Liver (tissue), 9 donors: ENCODE measurements around the gene BARX1. TPM values are rescaled to one million over a fixed set of nuclear protein-coding genes. Genes with fewer than 3 reads are reported as not detected.
"Not testable (repeated sequence)": the region's sequence is repeated elsewhere in the genome, so short reads cannot be mapped to it uniquely, and the experiment has no call there.

ENCODE experiments used
- DNase-seq: peaks from one replicate; pipeline ENCODE4 v3.0.0-alpha.2; 2017; ENCODE audit warnings: low spot score
- H3K27ac ChIP-seq, 2 donors: one replicate each; pipeline ENCODE4 v1.7.0; 2013; ENCODE audit warnings: inconsistent platforms in 2 of 2, low read length in 2 of 2, control low read depth in 1 of 2, low read depth in 1 of 2, mild to moderate bottlenecking in 1 of 2
- H3K27me3 ChIP-seq, 4 donors: one replicate each; pipeline versions ENCODE4 v1.6.1 to v1.7.0; 2013; ENCODE audit warnings: low read length in 3 of 4, inconsistent platforms in 1 of 4, mild to moderate bottlenecking in 1 of 4, moderate library complexity in 1 of 4; ENCODE audit not compliant: control insufficient read depth in 4 of 4, insufficient read depth in 4 of 4
- H3K36me3 ChIP-seq, 4 donors: one replicate each; pipeline versions ENCODE4 v1.6.1 to v1.7.0; 2013; ENCODE audit warnings: low read length in 3 of 4, mild to moderate bottlenecking in 3 of 4, low read depth in 1 of 4, moderate library complexity in 1 of 4; ENCODE audit not compliant: control insufficient read depth in 4 of 4, insufficient read depth in 3 of 4
- H3K4me1 ChIP-seq, 4 donors: one replicate each; pipeline versions ENCODE4 v1.6.1 to v1.7.0; 2013; ENCODE audit warnings: low read length in 3 of 4, mild to moderate bottlenecking in 3 of 4, moderate library complexity in 1 of 4; ENCODE audit not compliant: control insufficient read depth in 4 of 4, insufficient read depth in 4 of 4
- H3K4me3 ChIP-seq, 3 donors: one replicate each; pipeline versions ENCODE4 v1.6.1 to v1.7.0; 2013; ENCODE audit warnings: low read length in 3 of 3, control low read depth in 1 of 3, low read depth in 1 of 3, mild to moderate bottlenecking in 1 of 3
- H3K9ac ChIP-seq, 2 donors: one replicate each; pipeline ENCODE4 v1.7.0; 2013; ENCODE audit warnings: low read length in 2 of 2, mild to moderate bottlenecking in 2 of 2, moderate library complexity in 2 of 2, control low read depth in 1 of 2, low read depth in 1 of 2
- H3K9me3 ChIP-seq, 4 donors: one replicate each; pipeline versions ENCODE4 v1.6.1 to v1.7.0; 2013; ENCODE audit warnings: low read length in 3 of 4; ENCODE audit not compliant: control insufficient read depth in 4 of 4
- ATF3 ChIP-seq: IDR thresholded peaks from 2 replicates; pipeline ENCODE4 v1.6.1; 2016; ENCODE audit warnings: antibody characterized with exemption
- CTCF ChIP-seq: fragments of 150-350 bp; IDR thresholded peaks from 2 replicates; pipeline ENCODE4 v1.5.1; 2017; ENCODE audit warnings: improper control_type of control experiment, low read depth, low read length; ENCODE audit not compliant: missing input control
- EGR1 ChIP-seq, 2 donors: IDR thresholded peaks; 2 replicates each; pipeline ENCODE4 v1.6.1; 2016 to 2018; ENCODE audit warnings: antibody characterized with exemption in 2 of 2, low read depth in 2 of 2
- FOXA1 ChIP-seq: IDR thresholded peaks from 2 replicates; pipeline ENCODE4 v1.6.1; 2016; ENCODE audit warnings: antibody characterized with exemption
- FOXA2 ChIP-seq: IDR thresholded peaks from 2 replicates; pipeline ENCODE4 v1.6.1; 2016; ENCODE audit warnings: antibody characterized with exemption
- GABPA ChIP-seq, 2 donors: IDR thresholded peaks in 1 of 2; conservative IDR thresholded peaks in 1 of 2; 2 replicates each; pipeline ENCODE4 v1.6.1; 2016; ENCODE audit warnings: antibody characterized with exemption in 2 of 2, mild to moderate bottlenecking in 1 of 2, moderate library complexity in 1 of 2
- HNF4A ChIP-seq, 2 donors: conservative IDR thresholded peaks; 2 replicates each; pipeline ENCODE4 v1.6.1; 2016; ENCODE audit warnings: antibody characterized with exemption in 2 of 2, mild to moderate bottlenecking in 2 of 2
- HNF4G ChIP-seq: IDR thresholded peaks from 2 replicates; pipeline ENCODE4 v1.6.1; 2016; ENCODE audit warnings: antibody characterized with exemption
- JUND ChIP-seq, 2 donors: IDR thresholded peaks; 2 replicates each; pipeline ENCODE4 v1.6.1; 2016; ENCODE audit warnings: antibody characterized with exemption in 2 of 2
- MAX ChIP-seq: IDR thresholded peaks from 2 replicates; pipeline ENCODE4 v1.6.1; 2016; ENCODE audit warnings: antibody characterized with exemption
- NR2F2 ChIP-seq: IDR thresholded peaks from 2 replicates; pipeline ENCODE4 v1.6.1; 2016; ENCODE audit warnings: antibody characterized with exemption
- RAD21 ChIP-seq, 2 donors: IDR thresholded peaks; 2 replicates each; pipeline ENCODE4 v1.6.1; 2016; ENCODE audit warnings: antibody characterized with exemption in 2 of 2, mild to moderate bottlenecking in 2 of 2
- REST ChIP-seq: IDR thresholded peaks from 2 replicates; pipeline ENCODE4 v1.6.1; 2016; ENCODE audit warnings: antibody characterized with exemption, mild to moderate bottlenecking
- RXRA ChIP-seq, 2 donors: IDR thresholded peaks; 2 replicates each; pipeline ENCODE4 v1.6.1; 2017 to 2018; ENCODE audit warnings: antibody characterized with exemption in 2 of 2, mild to moderate bottlenecking in 1 of 2
- SP1 ChIP-seq: IDR thresholded peaks from 2 replicates; pipeline ENCODE4 v1.6.1; 2018; ENCODE audit warnings: antibody characterized with exemption, mild to moderate bottlenecking
- TAF1 ChIP-seq: conservative IDR thresholded peaks from 2 replicates; pipeline ENCODE4 v1.6.1; 2016; ENCODE audit warnings: antibody characterized with exemption, mild to moderate bottlenecking
- ZBTB33 ChIP-seq: IDR thresholded peaks from 2 replicates; pipeline ENCODE4 v1.6.1; 2016; ENCODE audit warnings: antibody characterized with exemption
- WGBS: extraction: QIAGEN DNeasy Blood & Tissue Kit; methylation state at CpG from one replicate; pipeline ENCODE4 v1.1.7; 2013; 5-methylcytosine and 5-hydroxymethylcytosine counted together
- polyA plus RNA-seq, 2 donors: library from polyadenylated mRNA; stranded (reverse) in 1 of 2; unstranded in 1 of 2; fragments of 200-250 nt in 1 of 2; fragments of >200 nt in 1 of 2; fragmentation: Nextera tagmentation in 1 of 2; extraction: Ambion mirVana in 1 of 2; gene quantifications; one replicate each; pipeline versions ENCODE4 v1.2.1 to v1.2.3, GENCODE V29; 2013 to 2015
- total RNA-seq, 2 donors: library from RNA; depleted of rRNA; stranded (reverse); fragments of >200 nt; gene quantifications; one replicate each; pipeline ENCODE4 v1.2.3, GENCODE V29; 2014
- donor health status: healthy.
- donor health status: healthy.
- donor health status: healthy.
- donor health status: healthy.
- donor health status: healthy.

Gene BARX1
- total and polyA plus RNA-seq, 4 donors: not detected

- 52% methylated on average over 3 of the region's 3 CpGs for whole genome bisulfite sequencing
- not testable (repeated sequence) for DNase-seq, H3K9ac ChIP-seq, H3K9me3 ChIP-seq, H3K4me3 ChIP-seq, H3K36me3 ChIP-seq, H3K27ac ChIP-seq
- H3K4me1 ChIP-seq: peaks cover 7 to 17% (median 15%) of the 10 kb centered on the region in 4 donors
- H3K27me3 ChIP-seq: peaks cover 3 to 16% (median 5%) of the 10 kb centered on the region in 4 donors
Measured at GRCh38 chr9:93963489-93963888, 8.3 kb upstream of the BARX1 start.

- H3K4me1 ChIP-seq: peaks cover 7 to 19% (median 17%) of the 10 kb centered on the region in 4 donors
- no peak for TF ChIP-seq GABPA (IDR thresholded peaks at IDR 0.05 in 1 of 2, conservative IDR thresholded peaks at IDR 0.05 in 1 of 2)
- no peak for TF ChIP-seq NR2F2
- TF ChIP-seq CTCF: peak; percentile 85
- TF ChIP-seq TAF1: no peak
- peak; percentile 92 to 93 for TF ChIP-seq EGR1 (IDR thresholded peaks at IDR 0.05; ENCODE audit: low read depth in 2 of 2)
- no peak for TF ChIP-seq ATF3
- peak; percentile 93 to 94 for TF ChIP-seq RAD21 (IDR thresholded peaks at IDR 0.05)
- TF ChIP-seq ZBTB33: no peak
Measured at GRCh38 chr9:93962561-93963440, 7.6 kb upstream of the BARX1 start.

GRCh38 chr9:93962017-93962416 lies 6.9 kb upstream of the BARX1 start:
- Histone ChIP-seq H3K9ac (no peak overlapping the region), H3K4me1 (peaks cover 7 to 19% (median 17%) of the 10 kb centered on the region in 4 donors), H3K4me3 (no peak overlapping the region), H3K27ac (no peak overlapping the region), H3K36me3 (no peaks in the 10 kb centered on the region), H3K9me3 (no peaks in the 10 kb centered on the region), H3K27me3 (peaks cover 5 to 19% (median 6%) of the 10 kb centered on the region in 4 donors)
- WGBS: 81% methylated on average over 1 of the region's 1 CpG
- DNase-seq: no peak
- no peak for TF ChIP-seq HNF4A (conservative IDR thresholded peaks at IDR 0.05)
- no peak for TF ChIP-seq REST
- no peak for TF ChIP-seq MAX
- no peak for TF ChIP-seq RAD21 (IDR thresholded peaks at IDR 0.05)
- TF ChIP-seq NR2F2: no peak
- no peak for TF ChIP-seq GABPA (IDR thresholded peaks at IDR 0.05 in 1 of 2, conservative IDR thresholded peaks at IDR 0.05 in 1 of 2)
- TF ChIP-seq TAF1: no peak
- TF ChIP-seq ATF3: no peak
- no peak for TF ChIP-seq FOXA1
- TF ChIP-seq RXRA (IDR thresholded peaks at IDR 0.05): no peak
- no peak for TF ChIP-seq EGR1 (IDR thresholded peaks at IDR 0.05; ENCODE audit: low read depth in 2 of 2)
- no peak for TF ChIP-seq HNF4G
- no peak for TF ChIP-seq SP1
- no peak for TF ChIP-seq JUND (IDR thresholded peaks at IDR 0.05)
- no peak for TF ChIP-seq FOXA2

More at GRCh38 chr9:93962561-93963440, 7.6 kb upstream of the BARX1 start:
- no peak overlapping the region for H3K27ac ChIP-seq
- WGBS: 23% methylated on average over 22 of the region's 22 CpGs
- H3K4me3 ChIP-seq: no peak overlapping the region
- no peaks in the 10 kb centered on the region for H3K9me3 ChIP-seq
- H3K36me3 ChIP-seq: no peaks in the 10 kb centered on the region
- DNase-seq: peak; percentile 76
- peaks cover 3 to 16% (median 6%) of the 10 kb centered on the region in 4 donors for H3K27me3 ChIP-seq
- H3K9ac ChIP-seq: no peak overlapping the region
